Putamen (tissue), 1 donor: ENCODE measurements around the gene CAMK1D.

ENCODE experiments used
- DNase-seq: peaks from one replicate; pipeline ENCODE4 v3.0.0-alpha.2; 2016; ENCODE audit warnings: low spot score

CAMK1D gene

DNA sequence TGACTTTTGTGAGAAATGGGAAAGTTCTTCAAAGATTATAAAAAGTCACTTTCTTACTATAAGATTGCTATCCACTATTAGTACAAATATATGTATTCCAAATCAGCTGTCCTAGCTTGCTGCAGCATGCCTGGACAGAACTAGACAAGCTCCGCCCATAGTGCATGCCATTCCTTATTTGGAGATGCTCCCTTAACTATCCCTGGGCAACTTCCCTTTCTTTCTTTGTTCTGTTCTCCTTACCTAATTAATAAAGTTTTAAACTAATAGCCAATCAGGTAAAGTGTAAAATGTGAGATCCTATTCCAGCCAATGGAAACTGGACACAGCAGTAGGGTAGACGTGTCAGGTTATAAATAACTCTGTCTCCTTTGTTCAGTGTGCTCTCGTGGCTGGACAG is 281.9 kb downstream of the CAMK1D start:
- no peak for DNase-seq

DNA sequence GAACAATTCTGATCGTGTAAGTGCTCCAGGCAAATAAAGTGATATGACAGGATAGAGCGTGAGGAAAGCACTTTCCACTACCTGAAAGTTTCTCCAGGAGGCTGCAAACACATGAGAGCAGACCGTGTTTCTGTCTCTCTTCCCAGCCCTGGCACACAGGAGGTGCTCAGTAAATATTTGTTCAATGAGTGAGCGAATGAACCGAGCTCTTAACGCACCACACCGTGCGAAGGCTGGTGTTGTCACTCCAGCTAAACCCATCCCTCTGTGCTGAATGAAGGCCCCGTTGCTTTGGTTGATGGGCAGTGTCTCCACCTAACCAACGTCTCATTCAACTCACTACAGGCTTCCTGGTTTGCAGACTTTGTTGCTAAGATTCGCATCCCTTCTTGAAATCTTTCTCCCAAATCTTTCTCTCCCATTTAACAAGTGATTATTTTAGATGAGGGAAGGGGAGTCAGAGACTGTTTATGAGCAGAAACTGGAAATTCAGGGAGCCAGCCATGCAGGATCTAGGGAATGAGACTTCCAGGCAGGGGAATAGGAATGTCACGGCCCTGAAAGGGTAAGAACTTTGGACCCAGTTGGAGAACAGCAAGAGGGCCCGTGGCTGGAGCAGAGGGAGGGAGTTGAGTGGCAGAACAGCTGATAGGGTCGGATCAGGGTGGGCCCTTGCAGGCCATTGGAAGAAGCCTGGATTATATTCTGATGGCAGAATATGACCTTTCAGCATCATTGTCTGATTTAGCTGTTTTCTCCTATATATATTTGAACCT is 282.6 kb downstream of the CAMK1D start:
- DNase-seq, result no peak

DNA sequence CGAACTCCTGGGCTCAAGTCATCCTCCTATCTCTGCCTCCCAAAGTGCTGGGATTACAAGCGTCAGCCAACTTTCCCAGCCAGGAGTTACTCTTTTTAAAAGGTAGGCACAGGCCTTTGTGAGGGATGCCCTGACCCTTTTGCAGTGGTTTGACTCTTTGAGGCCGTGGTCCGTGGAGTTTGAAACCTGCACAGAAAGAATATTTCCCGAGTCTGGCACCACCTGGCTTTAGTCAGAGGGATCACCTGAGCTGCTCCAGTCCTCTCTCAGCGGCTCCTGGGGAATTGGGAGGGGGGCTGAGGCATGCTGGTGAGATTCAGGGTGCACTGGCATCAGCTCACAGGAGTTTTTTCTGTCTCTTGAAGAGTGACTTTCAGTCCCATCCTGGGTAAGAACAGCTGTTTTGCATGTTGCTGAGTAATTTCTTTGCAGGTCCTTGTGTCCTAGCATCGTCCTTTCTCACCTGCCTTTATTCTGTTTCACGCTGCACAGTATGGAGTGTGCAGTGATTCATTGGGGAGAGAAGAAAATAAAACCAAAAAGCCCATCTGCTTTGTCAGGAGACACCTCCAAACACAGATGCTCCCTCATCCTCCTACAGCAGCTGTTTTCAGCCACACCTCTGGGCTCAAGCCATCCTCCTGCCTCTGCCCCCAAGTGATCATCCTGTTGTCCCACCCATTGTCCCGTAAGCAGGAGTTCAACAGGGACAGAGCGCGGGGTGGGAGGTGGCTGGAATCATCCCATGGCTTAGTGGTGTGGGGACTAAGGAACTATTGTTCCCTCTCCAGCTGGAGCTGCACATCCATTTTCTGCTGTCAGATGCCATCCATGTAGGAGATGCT is 284.7 kb downstream of the CAMK1D start:
- no peak for DNase-seq

DNA sequence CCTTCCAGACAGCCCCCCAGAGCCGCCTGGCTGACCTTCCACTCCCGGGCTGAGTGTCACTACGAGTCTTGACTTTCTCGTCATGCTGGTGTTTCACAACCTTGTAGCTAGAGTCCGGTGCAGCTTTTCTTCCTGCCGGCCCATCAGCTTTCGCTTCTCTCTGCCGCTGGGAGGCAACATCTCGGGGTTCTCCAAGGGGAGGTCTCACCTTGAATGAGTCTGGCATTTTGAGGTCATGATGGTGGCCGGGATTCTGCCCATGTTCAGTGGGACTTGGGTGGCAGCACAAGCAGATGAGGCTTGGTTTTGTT is 285.2 kb downstream of the CAMK1D start:
- DNase-seq, result no peak

DNA sequence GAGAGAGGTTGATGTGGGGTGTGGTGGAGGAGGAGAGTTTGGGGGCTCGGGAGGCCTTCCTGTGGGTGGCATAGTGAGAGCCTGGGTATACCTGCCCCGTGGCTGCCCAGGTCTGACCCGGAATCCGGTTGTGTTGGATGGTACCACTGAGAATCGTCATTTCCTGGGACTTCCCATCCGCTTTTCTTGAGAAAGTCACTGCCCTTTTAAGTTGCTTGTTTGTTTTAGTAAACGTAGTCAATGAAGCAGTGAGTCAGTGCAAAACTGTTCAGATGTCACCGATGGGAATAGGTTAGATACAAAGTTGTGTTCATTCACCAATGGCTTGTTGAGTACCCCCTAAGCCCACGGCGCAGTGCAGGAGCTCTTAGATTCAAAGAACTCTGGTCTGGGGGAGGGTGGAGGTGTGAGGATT is 285.8 kb downstream of the CAMK1D start:
- DNase-seq, result no peak

DNA sequence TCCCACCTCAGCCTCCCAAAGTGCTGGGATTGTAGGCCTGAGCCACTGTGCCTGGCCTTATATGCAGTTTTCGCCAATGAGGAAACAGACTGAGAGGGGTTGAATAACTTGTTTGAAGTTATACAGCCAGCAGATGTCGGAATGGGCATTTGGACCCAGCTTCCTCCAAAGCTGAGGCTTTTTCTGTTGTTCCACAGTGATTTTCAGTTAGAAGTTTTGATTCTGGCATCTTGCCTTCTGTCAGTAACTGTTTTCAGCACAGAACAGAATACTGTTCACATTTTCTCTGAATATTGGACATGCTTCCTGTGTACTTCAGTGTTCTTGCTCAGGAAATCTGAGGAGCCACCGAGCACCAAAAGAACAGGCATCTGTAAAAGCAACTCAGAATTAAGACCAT is 287.2 kb downstream of the CAMK1D start:
- no peak for DNase-seq

DNA sequence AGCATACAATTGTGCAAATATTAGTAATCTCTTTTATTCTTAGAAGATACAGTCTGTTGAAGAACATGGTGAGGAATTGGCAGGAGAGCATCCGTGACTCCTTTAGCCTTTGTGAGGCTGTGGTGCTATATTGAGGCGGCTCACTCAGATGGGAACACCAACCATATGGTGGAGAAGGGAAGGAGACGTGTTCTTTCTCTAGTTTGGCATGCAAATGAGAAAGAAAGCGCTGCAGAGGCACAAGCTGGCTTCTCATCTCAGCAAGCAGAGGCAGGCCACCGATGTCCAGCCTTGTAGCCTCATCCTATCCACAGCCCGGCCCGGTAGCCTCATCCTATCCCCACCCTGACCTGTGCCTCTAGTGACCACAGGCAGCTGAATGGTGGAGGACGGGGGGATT is 288.3 kb downstream of the CAMK1D start:
- DNase-seq, result no peak

DNA sequence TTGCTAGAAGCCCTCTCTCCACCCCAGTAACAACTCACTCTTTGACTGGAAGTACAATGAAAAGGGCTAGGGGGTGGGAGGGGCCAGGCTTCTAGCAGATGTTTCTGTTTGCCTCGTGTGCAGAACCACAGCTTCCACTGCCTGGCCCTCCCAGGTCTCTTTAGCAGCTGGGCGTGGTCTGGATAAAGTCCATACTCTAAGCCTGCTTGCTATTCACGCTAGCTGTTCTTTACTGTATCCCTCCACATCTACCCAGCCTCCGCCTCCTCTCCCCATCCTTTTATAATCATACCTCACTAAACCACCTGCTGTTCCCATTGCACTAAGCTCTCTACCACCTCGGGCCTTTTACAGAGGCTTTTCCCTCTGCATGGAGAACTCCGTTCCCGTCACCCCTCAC is 288.8 kb downstream of the CAMK1D start:
- no peak for DNase-seq

DNA sequence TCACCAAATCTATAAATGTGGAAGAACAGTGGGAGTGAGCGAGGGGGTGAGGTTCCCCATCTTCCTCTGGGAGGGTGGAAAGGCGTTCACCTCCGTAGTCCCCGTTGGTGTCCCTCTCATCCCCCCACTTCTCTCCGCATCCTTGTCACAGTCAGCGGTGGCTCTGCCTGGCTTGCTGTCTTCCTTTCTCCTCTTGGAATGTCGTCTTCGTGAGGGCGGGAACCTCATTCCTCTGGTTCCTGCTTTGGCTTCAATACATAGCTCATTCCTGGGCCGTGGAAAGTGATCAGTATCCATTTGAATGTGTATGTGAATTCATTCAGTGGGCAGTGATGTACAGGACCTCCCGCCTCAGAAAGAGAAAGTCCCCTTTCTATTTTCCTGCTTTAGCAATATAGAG is 289.4 kb downstream of the CAMK1D start:
- DNase-seq, result no peak

DNA sequence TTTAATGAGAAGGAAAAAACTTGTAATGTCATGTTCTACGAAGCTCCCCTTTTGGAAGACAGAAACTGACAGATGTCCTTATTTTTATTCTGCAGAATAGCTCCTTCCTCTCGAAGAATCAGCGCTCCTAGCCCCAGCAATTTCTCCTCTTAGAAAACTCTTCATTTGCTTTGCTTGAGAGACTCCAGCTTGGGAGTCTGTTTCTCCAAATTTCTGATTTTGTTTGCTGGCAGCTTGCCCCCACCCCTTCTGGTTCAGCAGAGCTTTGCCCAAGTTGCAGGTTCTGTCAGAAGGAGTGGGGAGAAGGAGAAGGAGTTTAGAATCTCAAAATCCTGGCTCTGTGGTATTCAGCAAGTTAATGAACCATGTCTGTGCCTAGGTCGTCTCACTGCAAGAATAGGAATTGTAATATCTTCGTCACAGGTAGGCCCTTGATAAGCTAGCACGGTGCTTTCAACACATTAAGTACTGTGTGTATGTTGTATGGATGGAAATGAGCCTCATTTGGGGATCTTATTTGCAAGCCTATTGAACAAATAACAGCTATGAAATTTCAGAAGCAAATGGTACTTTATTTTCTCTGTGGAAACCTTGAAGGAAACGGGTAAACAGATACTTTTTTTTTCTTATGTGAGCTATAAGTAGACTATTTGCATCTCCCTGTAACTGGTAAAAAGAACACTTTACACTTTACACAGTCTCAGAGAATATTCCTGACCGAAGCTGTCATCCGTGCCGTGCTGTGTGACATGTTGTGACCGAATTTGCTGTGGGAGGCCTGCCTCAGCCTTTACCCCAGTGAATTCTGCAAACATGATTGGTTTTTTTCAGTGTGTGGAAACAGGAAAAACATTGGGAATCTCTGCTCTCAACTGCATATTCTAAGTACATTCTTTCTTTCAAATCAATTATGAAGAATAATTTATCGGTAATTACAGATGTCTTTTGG is 290.9 kb downstream of the CAMK1D start:
- DNase-seq, result no peak

DNA sequence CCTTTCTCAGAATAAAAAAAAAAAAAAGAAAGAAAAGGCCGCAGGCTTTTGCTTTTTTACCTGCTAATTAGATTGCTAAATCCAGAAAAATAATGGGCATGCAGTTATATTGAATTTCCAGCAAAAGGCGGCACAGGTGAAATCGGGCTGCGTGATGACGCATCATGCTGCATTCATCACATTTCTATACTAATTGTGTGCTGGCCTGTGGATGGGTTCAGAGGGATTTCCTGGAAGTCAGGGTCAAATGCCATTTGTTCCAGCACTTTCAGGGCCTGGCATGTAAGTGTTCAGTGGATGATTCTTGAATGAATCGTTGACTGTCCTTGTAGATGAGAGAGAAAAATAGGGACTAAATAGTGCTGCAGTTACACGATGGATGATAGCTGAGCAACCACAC is 292.7 kb downstream of the CAMK1D start:
- DNase-seq, result no peak

DNA sequence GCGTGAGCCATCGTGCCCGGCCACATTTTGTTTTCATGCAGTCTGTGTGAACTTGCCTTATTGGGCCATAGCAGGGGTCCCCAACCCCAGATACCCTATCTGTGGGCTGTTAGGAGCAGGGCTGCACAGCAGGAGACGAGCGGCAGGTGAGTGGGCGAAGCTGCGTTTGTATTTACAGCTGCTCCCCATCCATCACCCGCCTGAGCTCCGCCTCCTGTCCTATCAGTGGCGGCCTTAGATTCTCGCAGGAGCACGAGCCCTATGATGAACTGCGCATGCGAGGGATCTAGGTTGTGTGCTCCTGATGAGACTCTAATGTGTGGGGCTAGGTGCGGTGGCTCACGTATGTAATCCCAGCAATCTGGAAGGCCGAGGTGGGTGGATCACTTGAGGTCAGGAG is 293.9 kb downstream of the CAMK1D start:
- DNase-seq, result no peak

DNA sequence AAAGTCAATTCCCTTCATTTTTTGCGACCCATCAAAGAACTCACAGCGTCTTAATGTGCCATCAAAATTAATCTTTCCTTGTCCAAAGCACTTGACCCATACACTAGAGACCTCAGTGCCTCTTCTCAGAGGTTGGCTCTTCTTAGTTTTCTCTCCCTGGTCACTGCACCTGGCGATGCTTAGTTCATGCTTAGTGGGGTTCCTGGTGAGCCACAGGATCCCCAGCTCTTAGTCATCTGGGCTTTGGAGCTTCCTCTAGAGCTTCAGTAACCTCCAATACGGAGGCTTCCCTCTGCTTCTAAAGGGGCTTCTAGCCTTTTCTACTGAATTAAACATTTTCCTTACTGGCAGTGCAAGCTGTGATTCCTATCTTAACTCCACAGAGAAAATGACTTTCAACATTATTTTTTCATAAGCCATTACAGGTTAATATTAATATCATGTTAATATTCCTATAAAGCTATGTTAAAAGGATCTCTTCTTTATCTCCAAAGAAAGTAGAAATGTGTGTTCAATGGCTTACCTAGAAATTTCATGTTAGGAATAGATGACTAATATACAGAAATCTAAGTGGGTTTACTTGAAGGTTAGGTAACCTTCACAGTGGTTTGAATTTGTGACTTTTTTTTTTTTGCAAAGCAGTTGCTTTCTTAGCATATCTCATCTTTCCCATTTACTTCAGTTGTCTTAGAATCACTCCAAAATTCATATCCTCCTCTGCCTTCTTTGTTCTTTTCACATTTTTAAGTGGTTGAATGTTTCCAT is 295.2 kb downstream of the CAMK1D start:
- no peak for DNase-seq

DNA sequence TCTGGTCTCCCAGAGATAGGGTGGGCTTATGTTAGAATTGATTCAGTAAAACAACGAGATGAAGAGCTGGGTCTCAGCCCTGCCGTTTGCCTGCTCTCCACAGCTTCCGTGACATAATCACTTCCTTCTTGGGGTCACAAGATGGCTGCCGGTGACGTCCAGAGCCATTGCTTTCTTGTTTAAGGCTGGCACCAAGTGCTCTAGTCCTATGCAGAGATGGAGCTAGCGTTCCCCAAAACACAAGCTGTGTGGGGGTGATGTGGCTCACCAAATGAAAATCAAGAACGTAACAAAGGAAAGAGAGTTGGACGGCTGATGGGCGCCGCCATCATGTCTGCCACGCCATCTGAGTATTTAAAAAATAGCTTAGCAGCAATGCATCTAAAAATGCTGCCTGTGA is 296.1 kb downstream of the CAMK1D start:
- no peak for DNase-seq

DNA sequence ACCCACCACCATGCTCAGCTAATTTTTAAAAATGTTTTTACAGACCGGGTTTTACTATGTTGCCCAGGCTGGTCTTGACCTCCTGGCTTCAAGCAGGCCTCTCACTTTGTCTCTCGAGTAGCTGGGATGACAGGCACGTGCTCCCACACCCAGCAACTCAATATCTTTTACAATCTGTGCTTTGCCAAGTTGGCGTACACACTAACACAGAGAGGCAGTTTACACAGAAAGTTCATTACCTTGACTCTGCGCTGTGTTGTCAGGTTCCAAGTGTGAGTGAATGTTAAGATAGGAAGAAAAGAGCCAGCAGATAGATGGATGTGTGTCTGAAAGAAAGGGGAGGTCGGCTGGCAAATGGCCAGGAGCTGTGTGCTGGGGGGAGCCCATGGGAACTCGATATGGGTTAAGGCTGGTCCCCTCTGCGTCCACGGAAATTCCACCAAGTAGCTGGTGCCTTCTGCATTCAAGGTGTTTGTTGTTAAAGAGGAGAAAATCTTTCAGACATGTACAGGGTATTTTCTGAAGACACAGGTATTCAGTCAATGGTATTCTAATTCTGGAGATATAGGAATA is 299.8 kb downstream of the CAMK1D start:
- DNase-seq, result no peak

DNA sequence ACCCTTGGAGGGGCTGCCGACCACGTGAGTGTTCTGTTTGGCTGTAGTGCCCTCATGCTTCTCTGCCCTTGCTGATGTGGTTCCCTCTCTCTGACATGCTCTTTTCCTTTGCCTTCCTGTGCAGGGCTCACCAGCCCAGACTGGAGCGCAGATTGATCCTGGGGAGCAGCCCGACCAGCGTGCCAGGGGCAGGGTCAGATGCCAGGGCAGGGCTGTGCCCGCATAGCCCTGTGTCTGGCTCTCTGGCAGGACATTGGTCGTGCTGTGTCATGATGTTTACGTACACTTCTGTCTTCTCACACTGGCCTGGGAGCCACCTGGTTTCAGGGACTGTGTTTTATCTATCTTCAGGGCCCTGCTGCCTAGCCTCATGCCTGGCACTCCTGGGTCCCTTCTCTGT is 300.8 kb downstream of the CAMK1D start:
- DNase-seq, result no peak

DNA sequence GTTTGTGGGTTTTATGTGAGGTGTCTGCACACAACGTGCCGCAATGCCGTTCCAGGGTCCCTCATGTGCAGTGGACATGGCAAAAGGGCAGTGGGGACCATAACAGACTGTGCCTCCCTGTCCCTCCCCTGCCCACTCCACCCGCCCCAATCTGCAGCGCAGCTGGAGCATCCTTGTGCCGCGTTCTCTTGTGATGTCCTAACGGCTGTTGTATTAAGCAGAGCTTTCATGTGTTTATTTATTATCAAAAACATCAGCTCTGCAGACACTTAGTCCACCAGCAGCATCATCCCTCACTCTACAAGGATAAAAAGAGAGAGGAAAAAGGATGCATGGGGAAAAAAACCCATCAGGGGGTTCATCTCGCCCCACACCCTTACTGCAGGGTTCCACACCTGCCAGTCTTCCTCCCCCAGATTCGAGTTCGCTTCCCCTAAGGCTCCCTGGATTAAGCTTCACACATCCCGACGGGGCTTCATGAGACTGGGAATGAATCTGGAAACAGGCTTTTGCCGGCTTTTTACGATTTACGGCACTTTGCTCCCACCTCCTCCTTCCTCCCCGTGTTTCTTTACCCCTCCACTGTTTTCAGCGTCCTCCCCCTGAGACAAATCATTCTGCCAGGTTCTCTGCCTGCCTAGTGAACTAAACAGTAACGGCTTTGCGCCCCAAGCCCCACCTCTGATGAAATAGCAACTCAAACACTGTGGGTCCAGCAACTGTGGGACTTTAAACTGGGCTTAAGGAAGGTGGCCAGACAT is 301.4 kb downstream of the CAMK1D start:
- DNase-seq, result no peak

DNA sequence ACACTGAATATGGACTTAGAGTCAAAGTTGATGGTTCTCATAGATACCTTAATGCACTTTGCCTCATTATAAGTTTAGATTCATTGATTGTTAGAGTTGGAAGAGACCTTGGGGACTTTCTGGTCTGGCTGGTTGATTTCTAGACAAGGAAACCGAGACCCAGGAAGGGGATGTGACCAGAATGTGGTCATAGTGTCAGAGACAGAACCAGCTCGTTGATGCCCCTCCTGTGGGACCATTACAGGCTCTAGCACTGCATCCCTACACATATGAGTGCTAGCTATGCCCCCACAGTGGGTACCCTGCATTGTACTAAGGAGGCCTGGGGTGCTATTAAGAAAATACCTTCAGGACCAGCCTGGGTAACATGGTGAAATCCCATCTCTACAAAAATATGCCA is 306.6 kb downstream of the CAMK1D start:
- no peak for DNase-seq

DNA sequence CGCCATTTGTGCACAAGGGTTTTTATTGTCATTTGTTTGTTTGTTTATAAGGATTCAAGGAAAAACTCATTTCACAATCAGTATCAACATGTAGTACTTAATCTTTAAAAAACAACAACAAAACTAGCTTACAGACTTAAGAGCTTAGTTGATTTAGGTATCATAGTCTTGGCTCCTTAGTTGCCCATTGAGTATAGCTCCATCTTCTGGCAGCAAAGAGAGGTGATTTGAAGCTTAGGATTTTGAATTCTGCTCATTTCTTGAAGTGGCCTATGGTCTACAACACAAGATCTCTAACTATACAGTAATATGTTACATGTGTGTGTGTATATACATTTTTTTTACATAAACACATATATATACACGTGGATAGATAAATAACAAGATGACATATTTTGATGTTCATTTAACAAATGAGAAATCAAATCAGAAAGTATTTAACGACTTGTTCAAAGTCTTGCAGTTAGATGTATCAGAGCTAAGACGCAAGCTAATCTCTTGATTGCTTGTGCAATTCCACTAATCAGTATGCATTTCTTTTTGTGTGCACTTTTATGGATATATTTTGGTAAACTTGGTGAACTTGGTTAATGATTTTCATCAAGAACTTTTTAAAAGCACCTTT is 307.3 kb downstream of the CAMK1D start:
- DNase-seq, result no peak

DNA sequence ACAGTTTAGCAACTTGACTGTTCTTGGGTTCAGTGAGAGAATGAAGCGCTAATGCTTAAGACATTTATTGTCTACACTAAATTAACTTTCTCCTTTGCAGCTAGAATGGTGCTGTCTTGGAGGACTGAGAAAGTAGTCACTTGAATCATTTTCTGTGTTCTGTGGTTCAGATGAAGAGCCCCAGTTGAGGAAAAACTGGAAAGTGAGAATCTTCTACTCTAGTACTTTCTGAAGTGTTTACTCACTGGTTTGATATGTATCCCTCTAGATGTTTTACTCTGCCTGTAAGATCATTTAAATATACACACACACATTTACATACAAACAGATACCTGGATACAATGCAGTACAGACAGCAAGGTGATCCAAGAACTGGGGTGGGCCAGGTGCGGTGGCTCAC is 308.1 kb downstream of the CAMK1D start:
- no peak for DNase-seq
